ENCODE data around the gene CDC25A.

The CDC25A gene

DNA sequence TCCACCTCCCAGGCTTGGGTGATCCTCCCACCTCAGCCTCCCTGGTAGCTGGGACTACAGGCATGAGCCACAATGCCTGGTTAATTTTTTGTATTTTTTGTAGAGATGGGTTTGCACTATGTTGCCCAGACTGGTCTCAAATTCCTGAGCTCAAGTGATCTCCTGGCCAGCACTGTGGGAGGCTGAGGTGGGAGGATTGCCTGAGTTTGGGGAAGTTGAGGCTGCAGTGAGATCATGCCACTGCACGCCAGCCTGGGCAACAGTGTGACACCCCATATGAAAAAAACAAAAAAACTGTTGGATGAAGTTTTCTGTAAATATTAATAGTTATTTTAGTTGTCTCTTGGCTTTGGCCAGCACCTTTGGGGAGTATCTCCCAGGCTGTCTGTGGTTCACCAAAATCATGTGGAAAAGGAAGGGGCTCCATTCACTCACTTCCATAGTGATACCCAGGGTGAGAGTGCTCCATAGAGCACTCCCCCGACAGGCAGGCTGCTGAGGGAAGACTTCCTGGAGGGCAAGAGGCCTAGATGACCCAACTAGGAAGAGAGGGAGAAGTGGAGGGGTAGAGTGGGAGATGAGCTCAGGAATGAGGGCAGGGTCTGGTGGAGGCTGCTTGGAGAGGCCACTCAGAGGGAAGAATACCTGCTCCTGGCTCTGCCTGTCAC, 47.1 kb downstream of the CDC25A start:
- DNase-seq: no peak

DNA sequence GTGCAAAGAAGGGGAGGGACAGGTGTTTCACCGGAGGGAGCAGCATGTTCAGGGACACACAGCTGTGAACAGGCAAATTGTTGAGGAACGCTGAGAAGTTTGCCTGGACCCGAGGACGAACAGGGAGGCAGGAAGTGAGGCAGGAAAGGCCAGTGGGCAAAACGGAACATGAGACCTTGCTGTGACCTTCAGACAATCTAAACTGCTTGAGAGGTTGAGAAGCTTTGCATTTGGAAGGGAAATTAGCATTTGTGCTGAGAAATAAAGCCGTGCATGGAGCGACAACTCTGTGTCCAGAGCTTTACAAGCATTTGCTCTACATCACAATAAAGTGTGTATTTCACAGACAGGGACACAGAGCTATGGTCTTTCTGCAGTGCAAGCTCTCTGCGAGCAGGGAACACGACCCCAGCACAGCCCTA, 47.9 kb downstream of the CDC25A start:
- no peak for DNase-seq

DNA sequence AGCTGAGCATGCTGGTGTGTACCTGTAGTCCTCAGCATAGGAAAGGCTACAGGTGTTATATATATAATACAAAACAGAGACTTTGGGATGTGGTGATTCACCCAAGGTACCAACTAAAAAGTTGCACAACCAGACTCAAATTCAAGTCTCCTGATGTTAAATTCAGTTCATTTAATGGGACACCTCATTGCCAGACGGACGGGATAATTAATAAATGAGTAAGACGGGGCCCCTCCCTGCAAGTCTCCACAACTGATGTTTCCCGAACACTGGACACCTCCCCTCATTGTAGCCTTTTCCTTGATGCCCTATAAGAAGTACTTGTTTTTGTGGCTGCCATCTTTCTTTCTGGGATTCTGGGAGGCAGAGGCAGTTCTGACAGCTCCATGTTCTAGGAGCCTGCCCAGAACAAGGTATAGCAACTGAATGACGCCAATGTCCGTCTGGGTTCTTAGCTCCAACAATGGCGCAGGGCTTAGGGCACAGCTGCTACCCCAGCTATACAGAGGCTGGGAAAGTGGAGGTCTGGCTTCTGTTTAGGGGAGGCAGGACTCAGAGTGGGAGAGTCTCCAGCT, 50.7 kb downstream of the CDC25A start:
- no peak for DNase-seq

DNA sequence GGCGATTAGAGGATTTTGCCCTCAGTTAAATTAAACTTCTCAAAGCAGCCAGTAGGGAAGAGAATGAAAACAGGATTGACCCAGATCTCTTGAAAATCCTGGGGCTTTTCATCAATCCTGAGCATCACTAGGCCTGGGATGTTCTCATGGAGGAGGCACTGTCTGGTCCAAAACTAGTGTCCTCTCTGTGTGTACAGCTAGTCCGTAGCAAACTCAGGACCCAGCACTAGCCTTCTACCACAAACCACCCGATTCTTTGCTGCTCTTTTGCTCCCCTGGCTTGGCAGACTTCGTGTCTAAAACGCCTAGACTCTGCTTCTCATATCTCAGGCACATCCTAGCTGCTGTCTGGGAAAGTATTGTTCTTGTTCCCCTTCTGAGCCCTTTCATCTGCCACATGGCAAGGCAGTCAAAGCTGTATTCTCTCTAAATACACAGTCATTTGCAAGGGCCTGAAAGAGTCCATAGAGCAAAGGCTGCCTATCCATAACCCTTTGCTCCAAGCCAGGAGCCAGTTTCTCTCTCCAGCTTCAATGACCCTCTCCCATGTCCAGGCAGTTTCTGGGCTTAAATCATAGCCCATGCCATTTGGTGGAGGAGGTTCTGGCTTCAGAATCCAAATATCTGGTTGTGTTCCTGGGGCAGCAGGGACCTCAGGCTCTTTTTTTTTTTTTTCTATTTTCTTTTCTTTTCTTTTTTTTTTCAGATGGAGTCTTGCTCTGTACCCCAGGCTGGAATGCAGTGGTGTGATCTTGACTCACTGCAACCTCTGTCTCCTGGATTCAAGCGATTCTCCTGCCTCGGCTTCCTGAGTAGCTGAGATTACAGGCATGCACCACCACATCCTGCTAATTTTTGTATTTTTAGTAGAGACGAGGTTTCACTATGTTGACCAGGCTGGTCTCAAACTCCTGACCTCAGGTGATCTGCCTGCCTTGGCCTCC, 52.4 kb downstream of the CDC25A start:
- no peak for DNase-seq

DNA sequence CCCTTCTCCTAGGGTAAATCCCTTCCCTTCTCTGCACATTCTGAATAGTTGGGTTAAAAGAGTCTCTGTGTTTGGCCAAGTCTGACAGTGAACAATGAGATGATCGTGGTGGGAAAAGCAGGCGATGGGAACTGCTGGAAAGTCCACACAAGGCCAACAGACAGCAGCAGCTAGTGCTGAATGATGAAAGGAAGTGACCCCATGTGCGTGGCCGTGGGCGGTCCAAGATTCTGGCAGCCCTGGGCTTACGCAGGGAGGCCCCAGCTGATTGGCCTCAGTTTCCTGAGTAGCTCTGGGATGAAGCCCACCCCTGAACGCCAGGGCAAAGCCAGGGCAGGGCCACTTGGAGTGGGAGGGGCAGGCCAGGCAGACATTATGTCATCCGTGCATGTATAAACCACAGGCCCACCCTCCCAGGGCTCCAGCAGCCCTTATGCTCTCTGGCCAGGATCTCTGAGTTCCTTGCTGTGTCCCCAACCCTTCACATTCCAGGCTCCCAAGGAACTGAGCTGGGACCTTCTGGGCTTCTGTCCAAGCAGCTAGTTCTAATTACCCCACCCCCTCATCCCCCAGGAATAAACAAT, 57.8 kb downstream of the CDC25A start:
- DNase-seq: no peak

- DNase-seq: no peak
These were observed 58.3 kb downstream of the CDC25A start for GRCh38 chr3:48129921-48130320.

- DNase-seq: no peak
These were observed 59.4 kb downstream of the CDC25A start for GRCh38 chr3:48128774-48129173.

DNA sequence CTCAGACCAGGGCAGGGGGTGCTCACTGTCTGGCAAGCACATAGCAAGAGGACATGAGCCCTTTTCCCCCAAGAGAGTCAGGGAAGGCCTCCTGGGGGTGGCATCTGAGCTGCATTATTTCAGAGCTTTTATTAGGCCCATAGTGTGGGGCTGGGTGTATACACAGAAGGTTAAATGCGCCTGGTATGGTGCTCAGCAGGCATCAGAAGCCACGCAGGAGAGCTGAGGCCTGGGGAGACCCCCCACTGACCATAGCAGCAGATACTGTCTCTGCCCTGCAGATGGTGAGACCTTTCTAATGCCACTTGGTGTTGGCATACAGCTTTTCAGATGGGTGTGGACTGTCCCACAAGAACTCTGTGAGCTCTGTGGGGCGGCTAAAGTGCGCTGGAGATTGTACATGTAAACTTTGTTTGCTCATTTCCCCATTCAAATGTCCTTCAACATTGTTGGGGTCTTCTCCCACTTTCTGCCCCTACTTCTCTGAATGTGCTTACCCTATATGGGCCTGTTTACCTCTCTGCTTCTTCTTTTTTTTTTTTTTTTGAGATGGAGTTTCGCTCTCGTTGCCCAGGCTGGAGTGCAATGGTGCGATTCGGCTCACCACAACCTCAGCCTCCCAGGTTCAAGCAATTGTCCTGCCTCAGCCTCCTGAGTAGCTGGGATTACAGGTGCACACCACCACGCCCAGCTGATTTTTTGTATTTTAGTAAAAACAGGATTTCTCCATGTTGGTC, 62.2 kb downstream of the CDC25A start:
- DNase-seq: no peak

GRCh38 chr3:48125013-48125705, 63.1 kb downstream of the CDC25A start:
- no peak for DNase-seq

DNA sequence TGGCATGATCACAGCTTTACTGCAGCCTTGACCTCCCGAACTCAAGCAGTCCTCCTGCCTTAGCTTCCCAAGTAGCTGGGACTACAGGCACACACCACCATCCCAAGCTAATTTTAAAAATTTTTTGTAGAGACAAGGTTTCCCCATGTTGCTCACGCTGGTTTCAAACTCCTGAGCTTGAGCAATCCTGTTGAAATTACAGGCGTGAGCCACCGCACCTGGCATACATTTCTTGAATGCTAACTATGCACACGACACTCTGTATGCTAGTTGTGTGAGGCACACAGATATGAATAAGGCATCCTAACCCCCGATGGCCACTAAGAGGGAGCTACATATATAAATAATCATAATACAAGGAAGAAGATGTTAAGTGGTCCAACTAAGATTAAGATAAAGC, 64.9 kb downstream of the CDC25A start:
- DNase-seq: no peak

GRCh38 chr3:48122504-48122903, 65.7 kb downstream of the CDC25A start:
- no peak for DNase-seq

GRCh38 chr3:48120223-48120622, 68.0 kb downstream of the CDC25A start:
- DNase-seq: no peak

DNA sequence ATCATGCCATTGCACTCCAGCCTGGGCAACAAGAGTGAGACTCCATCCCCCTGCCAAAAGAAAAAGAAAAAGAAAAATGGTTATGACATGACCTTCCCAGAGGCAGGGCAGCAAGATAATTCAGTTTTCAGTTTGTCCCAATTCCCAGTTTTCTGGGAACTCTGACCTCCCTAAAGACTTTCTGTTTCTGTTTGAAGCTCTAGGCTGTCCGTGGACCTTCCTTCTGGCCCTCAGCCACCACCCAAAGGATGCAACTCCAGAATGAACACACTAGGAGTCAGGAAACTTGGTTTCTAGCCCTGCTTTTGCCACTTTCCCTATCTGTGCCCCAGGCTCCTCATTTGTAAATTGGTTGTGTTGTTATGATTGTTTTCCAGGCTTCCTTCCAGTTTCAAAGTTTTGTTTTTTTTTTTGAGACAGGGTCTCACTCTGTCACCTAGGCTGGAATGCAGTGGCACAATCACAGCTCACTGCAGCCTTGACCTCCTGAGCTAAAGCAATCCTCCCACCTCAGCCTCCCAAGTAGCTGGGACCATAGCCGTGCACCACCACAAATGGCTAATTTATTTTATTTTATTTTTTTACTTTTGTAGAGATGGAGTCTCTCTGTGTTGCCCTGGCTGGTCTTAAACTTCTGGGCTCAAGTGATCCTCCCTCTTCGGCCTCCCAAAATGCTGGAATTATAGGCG, 68.6 kb downstream of the CDC25A start:
- DNase-seq: no peak

- DNase-seq: no peak
These were observed 69.3 kb downstream of the CDC25A start for GRCh38 chr3:48118928-48119327.

- DNase-seq: no peak
These were observed 69.9 kb downstream of the CDC25A start for GRCh38 chr3:48118322-48118721.

- no peak for DNase-seq
These were observed 75.4 kb downstream of the CDC25A start for GRCh38 chr3:48112813-48113212.

- DNase-seq: peak; percentile 27
These were observed 76.0 kb downstream of the CDC25A start for GRCh38 chr3:48112108-48112791.

GRCh38 chr3:48110463-48110862, 77.8 kb downstream of the CDC25A start:
- DNase-seq: no peak

DNA sequence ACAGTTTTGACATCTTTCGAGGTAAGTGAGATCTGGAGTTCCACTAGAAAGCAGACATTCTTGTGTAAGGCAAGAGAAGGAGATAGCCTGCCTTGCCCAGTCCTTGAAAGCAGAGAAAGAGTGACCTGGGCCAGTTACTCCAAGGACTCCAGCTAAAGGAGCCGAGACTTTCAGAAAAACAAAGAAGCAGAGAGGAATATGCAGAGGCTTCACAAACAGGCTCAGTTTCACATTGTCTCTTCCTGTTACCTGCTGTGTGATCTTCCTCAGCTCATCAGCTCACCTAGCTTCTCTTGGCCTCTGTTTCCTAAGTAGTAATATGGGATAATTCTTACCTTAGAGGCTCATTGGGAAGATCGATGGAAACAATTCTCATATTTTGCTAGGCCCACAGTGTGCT, 81.0 kb downstream of the CDC25A start:
- no peak for DNase-seq

Data from central memory CD4-positive, alpha-beta T cell (primary cell).